Raji (cell line): ENCODE measurements around the gene C9.

Experiments
- POLR2A ChIP-seq: IDR thresholded peaks from 2 replicates; pipeline ENCODE4 v1.6.1; 2011; ENCODE audit warnings: low read depth, low read length, control low read depth; ENCODE audit not compliant: insufficient read depth

Gene C9

DNA sequence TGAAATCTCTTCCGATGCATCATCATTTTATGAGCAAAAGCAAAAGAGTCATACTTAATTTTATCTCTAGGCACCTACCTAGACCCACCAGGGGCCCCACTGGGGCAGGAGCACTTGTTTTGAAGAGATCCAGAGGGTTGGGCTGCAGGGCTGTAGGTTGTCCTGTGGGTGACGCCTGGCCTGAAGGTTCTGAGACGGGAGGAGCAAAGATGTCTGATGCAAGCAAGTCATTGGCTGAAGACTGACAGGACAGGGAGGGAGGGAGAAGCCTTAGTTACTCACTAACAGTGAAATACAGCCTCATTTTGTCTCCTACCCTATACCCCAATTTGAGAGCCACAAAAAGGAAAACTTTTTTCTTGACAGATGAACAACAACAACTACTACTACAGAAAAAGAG is 17.1 kb upstream of the C9 start:
- no peak for TF ChIP-seq POLR2A

DNA sequence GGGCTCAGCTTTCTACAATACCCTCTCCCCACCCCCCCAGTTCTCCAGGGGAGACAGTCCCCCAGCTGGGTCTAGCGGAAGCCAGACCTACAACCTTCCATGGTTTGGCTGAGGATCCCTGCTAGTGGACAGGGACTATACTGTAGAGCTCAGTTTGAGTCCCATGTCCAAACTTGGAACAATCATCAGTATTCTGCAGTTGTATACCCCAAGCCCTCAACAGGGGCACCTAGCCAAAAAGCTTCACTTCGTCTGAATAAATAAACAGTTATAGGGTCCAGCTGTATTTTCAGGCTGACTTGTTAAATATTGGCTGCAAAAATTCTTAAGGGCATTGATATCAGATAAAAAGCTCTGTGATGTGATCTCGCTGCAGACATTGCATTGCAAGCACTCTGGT is 15.4 kb upstream of the C9 start:
- no peak for TF ChIP-seq POLR2A

DNA sequence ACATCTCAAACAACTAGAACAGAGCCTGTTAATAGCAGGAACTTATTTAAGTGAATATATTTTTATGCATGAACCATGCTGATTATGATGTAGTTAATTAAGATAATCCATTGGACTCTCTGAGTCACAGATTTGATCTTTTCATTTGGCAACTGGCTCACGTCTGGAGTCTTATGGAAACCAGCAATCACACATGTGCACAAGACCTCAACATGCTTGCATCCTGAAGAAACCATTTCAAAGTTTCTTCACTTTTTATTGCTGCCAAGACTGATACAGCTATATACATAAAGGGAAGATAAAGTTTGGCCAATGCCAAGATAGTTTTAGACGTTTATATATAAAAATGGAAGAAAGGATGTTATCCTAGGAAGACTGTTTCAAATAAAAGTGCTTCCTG is 13.3 kb upstream of the C9 start:
- TF ChIP-seq POLR2A, result no peak

DNA sequence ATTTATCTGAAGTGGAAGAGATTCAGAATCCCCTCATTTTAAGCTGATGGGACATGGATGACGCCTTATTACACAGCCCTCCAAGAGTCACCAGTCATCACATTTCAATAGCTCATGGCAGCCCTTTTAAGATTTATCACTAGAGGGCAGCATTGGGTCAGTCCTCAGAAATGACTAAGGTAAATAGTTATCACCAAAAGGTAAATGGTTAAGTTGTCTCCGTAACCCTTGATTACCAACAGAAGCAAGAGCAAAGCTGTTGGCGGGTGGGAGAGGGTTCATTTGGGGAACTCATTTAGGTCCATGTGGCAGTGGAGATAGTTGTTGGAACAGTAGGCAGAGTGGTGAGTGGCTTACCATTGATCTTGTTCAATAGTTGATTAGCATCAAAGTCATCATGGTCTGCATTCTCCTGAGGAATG is 12.0 kb upstream of the C9 start:
- TF ChIP-seq POLR2A, result no peak

DNA sequence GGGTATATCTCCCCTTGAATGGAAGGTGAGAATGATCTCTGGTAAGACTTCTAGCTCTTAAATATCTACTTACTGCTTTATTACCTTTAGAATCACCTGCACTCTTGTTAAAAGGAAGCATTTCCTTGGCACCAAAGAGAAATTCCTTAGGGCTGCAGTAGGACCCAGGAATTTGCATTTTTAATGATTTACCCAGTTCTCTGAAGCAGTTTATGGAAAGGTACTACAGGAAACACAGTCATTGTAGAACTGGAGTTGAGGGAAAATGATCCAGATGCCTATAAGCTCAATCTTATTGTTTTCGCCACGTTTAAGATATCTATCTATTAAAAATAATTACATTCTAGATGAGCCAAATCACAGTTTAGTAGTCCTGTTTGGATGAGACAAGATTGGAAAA is 9.5 kb upstream of the C9 start:
- TF ChIP-seq POLR2A, result no peak

DNA sequence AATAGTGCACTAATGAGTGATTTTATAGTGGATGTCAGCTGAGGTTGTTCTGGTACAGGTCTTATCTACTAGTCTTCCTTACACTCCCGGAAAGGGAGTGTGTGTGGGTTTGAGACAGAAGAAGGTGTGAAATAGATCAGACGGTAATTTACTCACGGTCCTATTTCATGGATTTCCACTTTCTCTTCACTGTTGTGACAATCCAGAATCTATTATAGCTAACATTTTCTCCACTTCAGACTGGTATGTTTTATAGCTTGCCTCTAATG is 7.0 kb upstream of the C9 start:
- TF ChIP-seq POLR2A, result no peak

DNA sequence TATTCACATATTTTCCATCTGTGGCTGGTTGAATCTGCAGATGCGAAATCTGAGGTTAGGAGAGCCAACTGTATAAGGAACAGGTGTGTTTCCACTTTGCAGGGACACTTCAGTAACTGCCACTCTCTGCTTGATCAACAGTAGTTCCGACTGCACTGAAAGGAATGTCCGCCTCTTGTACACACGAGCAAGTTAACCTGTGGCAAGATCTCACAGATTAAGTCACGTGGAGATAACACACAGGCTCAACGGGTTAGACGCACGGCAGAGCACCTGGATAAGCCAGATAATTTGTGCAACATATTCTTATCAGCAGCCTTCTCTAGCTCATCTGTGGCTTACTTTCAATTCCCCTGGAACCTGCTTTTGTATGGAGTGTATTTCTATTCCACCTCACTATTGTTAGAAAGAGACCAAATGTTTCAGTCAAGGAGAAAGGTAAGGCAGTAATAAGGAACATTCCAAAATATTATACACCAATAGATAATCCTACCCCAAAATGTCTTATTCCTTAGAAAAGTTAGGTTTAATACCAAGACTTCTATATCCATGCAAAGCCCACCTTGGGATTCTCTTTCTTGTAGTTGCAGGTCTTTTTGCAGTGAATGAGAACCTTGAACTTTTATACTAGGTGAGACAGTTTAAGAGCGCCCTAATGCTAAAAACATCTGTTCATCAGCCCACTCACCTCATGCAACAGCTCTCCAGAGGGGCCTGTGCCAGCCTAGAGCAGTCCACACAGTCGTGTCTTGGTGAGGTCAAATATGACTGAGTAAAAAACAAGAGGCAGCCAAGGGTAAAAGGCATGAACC is 6.5 kb upstream of the C9 start:
- no peak for TF ChIP-seq POLR2A

DNA sequence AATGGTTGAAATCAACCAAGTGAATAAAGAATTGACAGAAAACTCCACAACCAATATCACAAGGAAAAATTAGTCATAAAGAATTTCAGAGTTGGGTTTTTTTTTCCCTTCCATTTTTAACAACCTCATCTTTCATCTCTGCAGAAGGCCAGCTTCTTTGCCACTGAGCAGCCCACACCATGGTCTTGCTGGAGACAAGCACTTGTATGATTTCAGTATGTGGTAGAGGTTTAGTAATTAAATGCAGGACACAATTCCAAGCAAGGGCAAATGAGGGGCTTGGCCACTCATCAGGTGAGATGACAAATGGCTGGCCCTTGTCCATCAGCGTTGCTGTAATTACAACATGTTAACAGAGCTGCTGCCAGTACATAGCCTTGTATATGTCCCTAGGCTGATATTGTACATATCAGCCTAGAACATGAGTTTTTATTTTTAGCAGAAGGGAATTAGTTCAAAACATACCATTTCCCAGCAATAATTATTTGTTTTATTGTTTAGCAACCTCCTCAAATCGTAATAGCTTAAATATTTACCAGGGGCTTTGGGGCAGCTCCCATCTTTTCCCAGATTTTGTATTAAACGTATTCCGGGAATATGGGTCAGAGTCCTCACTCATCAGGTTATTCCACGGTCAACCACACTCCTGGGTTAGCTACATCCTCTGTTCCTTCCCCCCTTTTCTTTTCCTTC is 5.0 kb upstream of the C9 start:
- TF ChIP-seq POLR2A, result no peak

DNA sequence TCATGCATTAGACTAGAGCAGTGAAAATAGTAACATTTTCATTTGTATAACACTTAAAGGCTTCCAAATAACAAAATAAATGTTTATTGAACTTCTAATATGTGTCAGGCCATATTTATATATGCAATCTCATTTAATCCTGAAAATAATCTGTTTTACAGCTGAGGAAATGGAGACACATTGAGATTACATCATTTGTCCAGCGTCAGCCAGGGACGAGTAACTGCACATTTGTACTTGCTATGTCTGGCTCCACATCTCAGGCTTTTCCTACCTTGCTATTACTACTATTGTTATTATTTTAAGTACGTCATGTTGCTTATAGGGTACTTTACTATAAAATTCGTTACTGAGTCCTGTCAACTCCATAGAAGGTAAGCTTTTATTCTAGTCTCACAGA is 3.8 kb upstream of the C9 start:
- no peak for TF ChIP-seq POLR2A

DNA sequence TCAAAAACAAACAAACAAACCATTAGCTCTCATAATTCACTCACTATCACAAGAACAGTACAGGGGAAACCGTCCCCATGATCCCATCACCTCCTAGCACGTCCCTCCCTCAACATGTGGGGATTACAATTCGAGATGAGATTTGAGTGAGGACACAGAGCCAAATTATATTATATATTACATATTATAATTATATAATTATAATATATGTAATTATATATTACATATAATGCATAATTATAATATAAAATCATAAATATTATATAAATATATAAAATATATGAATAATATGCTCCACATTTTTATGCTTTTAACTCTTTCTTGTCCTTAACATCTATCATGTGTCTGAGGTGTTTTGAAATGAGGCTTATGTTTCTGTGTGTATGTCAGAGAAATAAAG is 3.4 kb upstream of the C9 start:
- TF ChIP-seq POLR2A, result no peak

DNA sequence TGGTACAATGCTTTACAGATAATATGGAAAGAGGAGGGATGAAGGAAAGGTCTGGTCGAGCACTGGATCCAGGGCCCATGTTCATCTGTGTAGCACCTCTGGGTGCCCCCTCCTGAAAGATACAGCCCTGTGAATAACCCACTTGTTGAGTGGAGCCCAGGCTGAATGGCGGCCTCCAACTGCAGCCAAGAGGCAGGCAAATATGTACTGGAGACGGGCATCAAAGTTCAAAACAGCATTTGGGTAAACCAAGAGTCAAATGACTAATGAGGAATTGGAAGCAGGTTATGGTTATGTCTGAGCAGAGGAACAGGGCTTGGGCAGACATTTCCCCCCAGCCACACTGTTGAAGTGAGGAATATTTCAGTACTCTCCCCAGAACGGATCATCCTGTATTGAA is 1.1 kb downstream of the C9 start:
- no peak for TF ChIP-seq POLR2A

DNA sequence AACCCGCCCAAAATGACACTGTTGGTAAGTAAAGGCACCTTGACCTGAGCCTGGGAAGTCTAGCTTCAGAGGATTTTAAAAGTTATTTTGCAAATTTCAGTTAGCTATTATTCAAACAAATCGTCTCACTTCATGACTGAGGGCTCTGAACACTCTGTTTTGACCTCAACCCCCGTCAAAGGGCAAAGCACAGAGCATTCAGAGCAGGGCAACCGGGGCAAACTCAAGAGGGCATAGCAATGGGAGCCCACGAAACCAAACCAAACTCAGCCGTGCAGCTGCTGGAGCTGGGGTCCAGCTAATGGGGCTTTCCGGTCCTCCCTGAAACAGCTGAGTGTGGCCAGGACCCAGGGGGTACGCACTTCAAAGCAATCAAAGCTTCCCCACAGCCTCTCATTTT is 1.6 kb downstream of the C9 start:
- no peak for TF ChIP-seq POLR2A

DNA sequence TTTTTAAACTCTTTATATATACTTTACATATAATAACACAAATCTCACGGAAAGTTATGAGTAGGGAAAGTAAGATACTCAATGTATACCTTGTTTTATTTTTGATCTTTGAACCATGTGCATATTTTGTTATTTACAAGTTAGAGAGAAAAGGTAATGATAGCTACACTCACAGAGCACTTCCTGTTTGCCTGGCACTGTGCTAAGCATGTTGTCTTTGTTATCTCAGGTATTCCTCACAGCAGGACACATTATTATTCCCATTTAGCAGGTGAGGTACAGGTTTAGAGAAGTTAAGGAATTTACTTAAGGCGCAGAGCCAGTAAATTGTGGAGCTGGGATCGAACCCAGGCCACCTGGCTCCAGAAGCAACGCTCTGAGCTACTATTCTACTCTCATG is 3.0 kb downstream of the C9 start:
- TF ChIP-seq POLR2A, result no peak

DNA sequence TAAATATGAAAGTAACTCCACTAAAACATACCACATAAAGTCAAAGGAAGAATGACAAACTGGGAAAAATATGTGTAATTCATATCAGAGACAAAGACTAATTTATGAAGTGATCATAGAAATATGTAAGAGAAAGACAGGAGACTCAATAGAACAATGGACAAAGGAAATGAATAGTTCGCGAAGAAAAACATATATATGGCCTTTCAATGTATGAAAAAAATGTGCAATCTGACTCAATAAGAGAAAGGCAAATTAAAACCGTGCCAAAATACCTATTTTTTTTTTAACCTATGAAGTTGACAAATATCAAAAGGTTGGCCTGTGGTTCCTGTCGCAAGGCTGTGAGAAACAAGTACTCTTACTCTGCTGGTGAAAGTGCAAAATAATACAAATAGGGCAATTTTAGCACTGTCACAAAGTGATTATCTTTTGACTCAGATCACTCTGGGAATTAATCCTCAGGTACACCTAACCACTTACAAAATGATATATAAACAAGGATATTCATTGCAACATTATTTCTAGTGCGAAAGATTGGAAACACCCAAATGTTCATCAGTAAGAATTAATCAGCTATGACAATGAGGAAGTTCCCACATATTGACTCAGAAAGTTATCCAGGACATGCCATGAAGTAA is 3.7 kb downstream of the C9 start:
- TF ChIP-seq POLR2A, result no peak

DNA sequence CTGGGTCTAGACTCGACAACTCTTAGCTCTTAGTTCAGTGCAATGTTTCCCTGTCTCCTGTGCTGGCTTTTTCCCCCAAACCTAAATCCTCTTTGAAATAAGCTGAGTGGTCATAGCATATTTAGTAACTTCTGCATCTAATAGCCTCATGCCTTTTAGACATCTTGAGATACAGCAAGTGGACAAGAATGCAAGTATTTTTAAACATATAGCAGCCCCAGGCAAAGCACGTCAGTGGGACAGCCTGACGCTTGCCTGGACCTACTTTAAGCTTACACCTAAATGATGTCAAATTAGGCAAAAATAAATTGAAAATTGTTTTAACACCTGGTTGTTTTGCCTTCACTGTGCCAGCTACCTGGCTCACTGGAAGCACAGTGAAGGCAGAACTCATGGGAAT is 8.0 kb downstream of the C9 start:
- no peak for TF ChIP-seq POLR2A

DNA sequence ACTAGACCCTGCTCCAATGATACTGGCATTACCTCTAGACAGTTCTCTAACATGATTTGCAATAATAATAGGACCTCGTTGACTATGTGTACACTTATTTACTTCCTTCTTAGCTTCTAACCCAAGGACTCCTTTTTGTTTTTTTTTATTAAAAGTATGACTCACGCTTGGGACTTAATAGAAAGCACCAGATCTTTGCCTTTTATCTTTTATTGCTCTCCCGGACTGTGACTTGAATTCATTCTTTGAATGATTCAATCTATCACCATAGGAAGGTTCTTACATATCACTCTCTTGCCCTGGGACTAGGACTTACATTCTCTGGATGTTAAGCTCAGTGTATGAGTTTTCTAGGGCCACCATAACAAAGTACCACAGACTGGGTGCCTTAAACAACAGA is 9.0 kb downstream of the C9 start:
- TF ChIP-seq POLR2A, result no peak
